ENCODE data around the gene PLPP7. TPM values are rescaled to one million over a fixed set of nuclear protein-coding genes. Genes with fewer than 3 reads are reported as not detected.

The PLPP7 gene
- 15.7 and 22.4 TPM in 2 replicates for total RNA-seq

DNA sequence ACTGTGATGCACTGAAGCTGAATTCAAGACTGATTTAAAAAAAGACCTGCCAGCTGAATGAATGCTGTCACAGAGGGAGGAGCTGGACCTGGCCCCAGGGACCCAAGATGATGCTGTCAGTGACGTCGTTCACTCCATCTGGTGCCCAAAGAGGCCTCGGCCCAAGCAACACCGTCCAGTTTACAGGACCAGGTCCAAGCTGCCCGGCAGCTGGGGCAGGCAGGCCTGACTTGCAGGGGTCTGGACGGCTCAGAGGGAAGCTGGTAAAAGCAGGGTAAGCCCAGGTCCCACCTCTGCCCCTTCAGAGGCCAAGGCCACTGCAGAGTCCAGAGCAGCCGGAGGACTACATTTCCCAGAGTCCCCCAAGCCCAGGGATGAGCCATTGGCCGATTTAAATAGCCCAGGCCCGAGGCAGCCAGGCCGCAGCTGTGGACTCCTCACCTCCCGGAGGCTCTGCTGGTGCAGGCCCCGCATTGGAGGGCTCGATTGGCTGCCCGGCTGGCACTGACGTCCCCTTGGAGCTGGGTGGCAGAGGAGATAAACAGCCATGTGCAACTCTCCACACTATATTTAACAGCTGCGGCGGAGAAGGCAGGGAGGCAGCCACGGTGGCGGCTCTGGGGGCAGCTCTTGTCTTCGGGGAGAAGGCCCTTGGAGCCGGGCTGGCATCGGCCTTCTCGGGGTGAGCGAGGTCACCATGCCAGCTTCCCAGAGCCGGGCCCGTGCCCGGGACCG is at the start of gene PLPP7:
Gene PLPP7 (plus strand): TSS at position 423 of the 735 bp plus-strand sequence. CDS start 275 bp downstream, at position 698.

GRCh38 chr9:131276094-131276888 is 13.2 kb upstream of the PLPP7 start, which contains the start of gene FAM78A:
Gene FAM78A (minus strand): TSS chr9:131276510. CDS start chr9:131276179, 331 bp downstream.

Other genes starting within 250 kb of the PLPP7 start
- gene AIF1L, start 193.2 kb upstream of the PLPP7 start, total RNA-seq, result 0.49 TPM in 1 of 2 replicates, not detected in the other
- gene NUP214, start 164.1 kb upstream of the PLPP7 start, total RNA-seq, result 22.9 and 33.9 TPM in 2 replicates
- 0.90 and 3.6 TPM in 2 replicates for gene FAM78A, start 13.2 kb upstream of the PLPP7 start, total RNA-seq
- gene PRRC2B, start 104.4 kb downstream of the PLPP7 start, total RNA-seq, result 54.3 and 70.0 TPM in 2 replicates
- 19.6 and 57.9 TPM in 2 replicates for gene POMT1, start 213.2 kb downstream of the PLPP7 start, total RNA-seq
- gene UCK1, start 241.5 kb downstream of the PLPP7 start, total RNA-seq, result 34.5 and 35.8 TPM in 2 replicates

Measured in cardiac atrium fibroblast (primary cell).